Lower lobe of right lung (tissue), 2 donors: ENCODE results near the gene HCLS1. TPM values are rescaled to one million over a fixed set of nuclear protein-coding genes. Genes with fewer than 3 reads are reported as not detected.
"Not testable (repeated sequence)": the region's sequence is repeated elsewhere in the genome, so short reads cannot be mapped to it uniquely, and the experiment has no call there.

Source experiments
- ATAC-seq, 2 donors: fragments of 200-7000 bp; cut with Tn5 transposase; one replicate each; pipeline ENCODE4 v1.9.1; 2020 to 2022; ENCODE audit warnings: mild to moderate bottlenecking in 2 of 2, moderate library complexity in 2 of 2
- DNase-seq: peaks from one replicate; pipeline ENCODE4 v3.0.0-alpha.2; 2020
- H3K27ac ChIP-seq: fragments of 200-600 bp; one replicate; pipeline ENCODE4 v1.8.0; 2022
- H3K27me3 ChIP-seq: fragments of 200-600 bp; one replicate; pipeline ENCODE4 v1.8.0; 2022; ENCODE audit warnings: low read depth
- H3K36me3 ChIP-seq: fragments of 200-600 bp; one replicate; pipeline ENCODE4 v1.8.0; 2022; ENCODE audit warnings: mild to moderate bottlenecking
- H3K4me1 ChIP-seq: fragments of 200-600 bp; one replicate; pipeline ENCODE4 v1.8.0; 2022
- H3K4me3 ChIP-seq: fragments of 200-600 bp; one replicate; pipeline ENCODE4 v1.8.0; 2022; ENCODE audit warnings: mild to moderate bottlenecking
- H3K9me3 ChIP-seq: fragments of 200-600 bp; one replicate; pipeline ENCODE4 v1.8.0; 2022
- CTCF ChIP-seq: fragments of 200-600 bp; IDR thresholded peaks from one replicate; pipeline ENCODE4 v1.8.0; 2022; ENCODE audit warnings: antibody characterized with exemption, mild to moderate bottlenecking
- intact Hi-C: fragments of 100-400 bp; cut with DNase I; formaldehyde crosslinking; loops from one replicate; pipeline ENCODE4 v1.11.0; 2022
- total RNA-seq: library from RNA; stranded (reverse); fragmentation: NEBNext Ultra II Directional; extraction: Animal tissue kit (Norgen Biotek cat#: 25700); gene quantifications from one replicate; pipeline ENCODE4 v1.2.1, GENCODE V29; 2021
- donor health status: DM: no; HTN: yes; CAD: no; lungs with severe emphysema.

The HCLS1 gene
- total RNA-seq, 1 donor from 2014 or later = 93.6 TPM

DNA sequence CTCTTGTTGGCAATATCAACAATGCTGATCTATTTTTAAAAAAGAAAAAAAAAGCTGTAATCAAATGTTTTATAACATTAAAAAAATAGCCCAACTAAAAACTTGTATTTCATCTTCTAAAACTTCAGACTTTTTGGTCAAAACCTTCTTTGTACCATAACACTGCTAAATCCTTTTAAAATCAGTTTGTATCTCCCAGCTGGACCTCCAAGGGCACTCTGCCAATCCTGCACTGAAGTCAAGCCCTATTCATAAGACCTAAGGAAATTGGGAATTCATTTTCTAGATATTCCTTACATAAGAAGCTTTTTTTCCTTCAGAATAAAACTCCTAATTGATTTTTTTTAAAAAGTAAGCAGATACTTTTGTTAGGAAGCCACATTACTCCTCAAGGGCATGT lies 38.2 kb upstream of the HCLS1 start:
- H3K36me3 ChIP-seq = peaks cover 74% of the 10 kb centered on the region
- no peaks in the 10 kb centered on the region for H3K9me3 ChIP-seq
- no peak for DNase-seq
- H3K27me3 ChIP-seq = no peaks in the 10 kb centered on the region
- H3K4me1 ChIP-seq = no peaks in the 10 kb centered on the region
- TF ChIP-seq CTCF = no peak
- H3K4me3 ChIP-seq = no peak overlapping the region
- no peak overlapping the region for H3K27ac ChIP-seq
- no peak for ATAC-seq
- intact Hi-C loops = no loop called here

GRCh38 chr3:121698476-121698875 lies 37.8 kb upstream of the HCLS1 start:
- DNase-seq (no peak), ATAC-seq (no peak)
- Histone ChIP-seq H3K4me3 (no peak overlapping the region), H3K36me3 (peaks cover 74% of the 10 kb centered on the region), H3K27ac (no peak overlapping the region), H3K27me3 (no peaks in the 10 kb centered on the region), H3K4me1 (no peaks in the 10 kb centered on the region), H3K9me3 (no peaks in the 10 kb centered on the region)
- intact Hi-C loops = no loop called here
- no peak for TF ChIP-seq CTCF

- DNase-seq (no peak), ATAC-seq (no peak)
- H3K4me3 ChIP-seq = no peak overlapping the region
- no peaks in the 10 kb centered on the region for H3K27me3 ChIP-seq
- no peak for TF ChIP-seq CTCF
- H3K27ac ChIP-seq = no peak overlapping the region
- intact Hi-C loops = no loop called here
- peaks cover 81% of the 10 kb centered on the region for H3K36me3 ChIP-seq
- H3K9me3 ChIP-seq = no peaks in the 10 kb centered on the region
- H3K4me1 ChIP-seq = no peaks in the 10 kb centered on the region
Measured at GRCh38 chr3:121696186-121696585, 35.5 kb upstream of the HCLS1 start.

DNA sequence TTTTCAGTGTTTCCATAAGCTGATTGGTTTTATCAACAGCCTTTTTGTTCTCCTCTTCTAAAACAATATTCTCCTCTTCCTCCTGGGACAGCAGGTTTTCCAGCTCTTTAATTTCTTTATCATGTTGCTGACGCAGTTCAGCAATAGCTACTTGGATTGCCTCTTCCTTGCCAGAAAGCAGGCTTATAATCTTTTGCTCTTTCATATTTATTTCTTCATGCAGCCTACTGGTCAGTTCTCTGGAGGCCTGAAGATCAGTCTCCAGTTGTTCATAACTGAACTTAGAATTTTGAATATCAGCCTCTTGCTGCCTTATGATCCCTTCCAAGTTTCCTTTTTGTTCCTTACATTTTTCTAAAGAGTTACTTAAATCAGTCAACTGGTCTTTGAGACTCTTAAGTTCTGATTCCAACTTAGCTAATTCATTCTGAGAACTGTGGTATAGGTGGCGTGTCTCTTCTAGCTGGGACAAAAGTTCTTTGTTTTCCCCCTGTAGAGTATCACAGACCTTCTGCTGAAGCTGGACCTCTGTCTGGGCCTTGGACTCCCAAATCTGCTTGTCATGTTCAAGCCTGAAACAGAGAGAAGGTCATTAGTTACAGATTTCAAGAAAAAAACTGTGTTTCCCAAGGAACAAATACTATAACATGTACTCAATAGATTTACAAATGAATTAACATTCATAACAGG lies 31.5 kb upstream of the HCLS1 start:
- no peaks in the 10 kb centered on the region for H3K9me3 ChIP-seq
- intact Hi-C loops = no loop called here
- ATAC-seq (no peak), DNase-seq (no peak)
- no peak for TF ChIP-seq CTCF
- peaks cover 65% of the 10 kb centered on the region for H3K36me3 ChIP-seq
- no peak overlapping the region for H3K4me3 ChIP-seq
- no peak overlapping the region for H3K27ac ChIP-seq
- H3K4me1 ChIP-seq = no peaks in the 10 kb centered on the region
- no peaks in the 10 kb centered on the region for H3K27me3 ChIP-seq

DNA sequence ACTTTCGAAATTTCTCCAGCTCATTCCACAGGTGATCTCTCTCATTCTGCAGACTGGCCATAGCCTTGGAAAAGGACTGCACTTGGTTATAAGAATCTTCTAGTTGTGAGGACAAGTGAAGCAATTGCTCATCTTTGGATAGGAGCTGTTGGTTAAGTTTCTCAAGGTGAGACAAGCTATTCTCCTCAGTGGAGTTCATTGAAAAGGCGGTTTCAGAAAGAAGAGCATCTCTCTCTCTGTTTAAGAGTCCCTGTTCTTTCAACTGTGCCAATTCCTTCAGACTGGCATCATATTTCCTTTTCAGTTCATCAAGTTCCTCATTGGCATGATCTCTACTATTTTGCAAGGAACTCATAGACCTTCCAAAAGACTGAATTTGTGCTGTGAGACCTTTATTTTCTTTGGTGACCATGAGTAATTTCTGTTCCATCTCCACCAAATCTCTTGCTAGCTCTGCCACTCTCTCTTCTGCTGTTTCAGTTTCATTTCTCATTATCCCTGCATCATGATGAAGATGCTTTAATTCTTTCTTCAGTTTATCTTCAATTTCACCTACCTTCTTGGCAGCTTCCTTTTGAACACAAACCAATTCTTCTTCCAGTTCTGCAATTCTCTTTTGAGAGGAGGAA lies 30.2 kb upstream of the HCLS1 start:
- H3K27me3 ChIP-seq = no peaks in the 10 kb centered on the region
- no peak for DNase-seq
- H3K9me3 ChIP-seq = no peaks in the 10 kb centered on the region
- ATAC-seq = no peak
- no peak overlapping the region for H3K4me3 ChIP-seq
- H3K27ac ChIP-seq = no peak overlapping the region
- peaks cover 65% of the 10 kb centered on the region for H3K36me3 ChIP-seq
- H3K4me1 ChIP-seq = no peaks in the 10 kb centered on the region
- intact Hi-C loops = no loop called here
- no peak for TF ChIP-seq CTCF

DNA sequence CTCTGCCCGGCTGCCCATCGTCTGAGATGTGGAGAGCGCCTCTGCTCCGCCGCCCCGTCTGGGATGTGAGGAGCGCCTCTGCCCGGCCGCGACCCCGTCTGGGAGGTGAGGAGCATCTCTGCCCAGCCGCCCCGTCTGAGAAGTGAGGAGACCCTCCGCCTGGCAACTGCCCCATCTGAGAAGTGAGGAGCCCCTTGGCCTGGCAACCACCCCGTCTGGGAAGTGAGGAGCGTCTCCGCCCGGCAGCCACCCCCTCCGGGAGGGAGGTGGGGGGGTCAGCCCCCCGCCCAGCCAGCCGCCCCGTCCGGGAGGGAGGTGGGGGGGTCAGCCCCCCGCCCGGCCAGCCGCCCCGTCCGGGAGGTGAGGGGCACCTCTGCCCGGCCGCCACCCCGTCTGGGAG lies 28.0 kb upstream of the HCLS1 start:
- ATAC-seq, H3K27me3 ChIP-seq, H3K4me3 ChIP-seq, H3K4me1 ChIP-seq, H3K27ac ChIP-seq, DNase-seq, intact Hi-C loops: not testable (repeated sequence)
- peaks cover 12% of the 10 kb centered on the region for H3K9me3 ChIP-seq
- H3K36me3 ChIP-seq = peaks cover 62% of the 10 kb centered on the region
